Ovary (tissue), 3 donors: Measurements from ENCODE around the gene MAFB.

Experiments
- EP300 ChIP-seq: sonication (generic); formaldehyde crosslinking; IDR thresholded peaks from one replicate; pipeline ENCODE4 v1.6.1; 2017; ENCODE audit warnings: antibody characterized with exemption
- POLR2A ChIP-seq: fragments of 450-650 bp; IDR thresholded peaks from one replicate; pipeline ENCODE4 v1.6.1; 2017; ENCODE audit warnings: antibody characterized with exemption, mild to moderate bottlenecking, moderate library complexity
- TF ChIP-seq, protein P1 (sequence below), 3 donors: fragments of 450-650 bp in 2 of 3; fragments of 200-600 bp in 1 of 3; IDR thresholded peaks; one replicate each; pipeline versions ENCODE4 v1.5.1 to v1.8.0; 2016 to 2022; ENCODE audit warnings: antibody characterized with exemption in 3 of 3, mild to moderate bottlenecking in 1 of 3
- donor health status: DM: no; HTN: no; CAD: no.

DNA sequence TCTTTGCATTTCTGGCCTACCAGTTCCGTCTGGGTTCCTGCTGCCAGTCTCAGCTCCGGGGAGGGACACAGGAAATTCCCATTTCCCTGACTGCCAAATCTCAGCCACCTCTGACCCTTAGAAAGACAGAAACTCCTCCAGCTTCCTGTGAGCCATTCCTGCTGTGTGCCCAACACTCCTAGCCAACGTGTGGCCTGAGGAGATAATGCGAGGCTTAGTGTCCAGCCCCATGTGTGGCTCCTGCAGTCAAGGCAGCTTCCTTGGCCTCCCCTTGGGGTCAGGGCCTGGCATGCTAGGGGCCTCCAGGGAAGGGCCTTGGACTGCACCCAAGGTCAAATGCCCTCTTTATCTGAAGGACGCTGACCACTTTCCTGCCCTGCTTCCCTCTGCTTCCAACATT, 45.1 kb downstream of the MAFB start:
- TF ChIP-seq, protein P1, sequence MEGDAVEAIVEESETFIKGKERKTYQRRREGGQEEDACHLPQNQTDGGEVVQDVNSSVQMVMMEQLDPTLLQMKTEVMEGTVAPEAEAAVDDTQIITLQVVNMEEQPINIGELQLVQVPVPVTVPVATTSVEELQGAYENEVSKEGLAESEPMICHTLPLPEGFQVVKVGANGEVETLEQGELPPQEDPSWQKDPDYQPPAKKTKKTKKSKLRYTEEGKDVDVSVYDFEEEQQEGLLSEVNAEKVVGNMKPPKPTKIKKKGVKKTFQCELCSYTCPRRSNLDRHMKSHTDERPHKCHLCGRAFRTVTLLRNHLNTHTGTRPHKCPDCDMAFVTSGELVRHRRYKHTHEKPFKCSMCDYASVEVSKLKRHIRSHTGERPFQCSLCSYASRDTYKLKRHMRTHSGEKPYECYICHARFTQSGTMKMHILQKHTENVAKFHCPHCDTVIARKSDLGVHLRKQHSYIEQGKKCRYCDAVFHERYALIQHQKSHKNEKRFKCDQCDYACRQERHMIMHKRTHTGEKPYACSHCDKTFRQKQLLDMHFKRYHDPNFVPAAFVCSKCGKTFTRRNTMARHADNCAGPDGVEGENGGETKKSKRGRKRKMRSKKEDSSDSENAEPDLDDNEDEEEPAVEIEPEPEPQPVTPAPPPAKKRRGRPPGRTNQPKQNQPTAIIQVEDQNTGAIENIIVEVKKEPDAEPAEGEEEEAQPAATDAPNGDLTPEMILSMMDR (IDR thresholded peaks at IDR 0.05), result no peak
- TF ChIP-seq POLR2A, result no peak
- TF ChIP-seq EP300, result no peak
